Panc1 (cell line): Measurements from ENCODE around the gene GSG1L. TPM values are rescaled to one million over a fixed set of nuclear protein-coding genes. Genes with fewer than 3 reads are reported as not detected.

ENCODE experiments used
- ATAC-seq: fragments of 200-7000 bp; cut with Tn5 transposase; 2 replicates; pipeline ENCODE4 v1.9.1; 2020; ENCODE audit warnings: mild to moderate bottlenecking, moderate library complexity
- BruUV-seq: library from RNA; stranded (reverse); fragments of 400-500 nt; replicated peaks from 2 replicates; lab custom pipeline; 2021; lab: Mats Ljungman, UMichigan
- CTCF ChIA-PET: fragments of 300-600 bp; sonication (Branson Sonifier 250); formaldehyde crosslinking; loops from one replicate; lab custom pipeline; 2022; ENCODE audit warnings: antibody characterized with exemption; lab: Charles Lee
- POLR2A ChIA-PET: fragments of 300-600 bp; sonication (Branson Sonifier 250); formaldehyde crosslinking; loops from one replicate; lab custom pipeline; 2022; ENCODE audit warnings: antibody characterized with exemption; lab: Charles Lee
- DNase-seq: peaks from one replicate; pipeline ENCODE4 v3.0.0-alpha.2; 2010; ENCODE audit warnings: low read depth, low spot score
- H3K27ac ChIP-seq: 2 replicates; pipeline ENCODE4 v1.5.1; 2011; ENCODE audit warnings: mild to moderate bottlenecking, low read length, inconsistent platforms
- H3K27me3 ChIP-seq: fragments of 200-500 bp; sonication (Bioruptor generic); 2 replicates; pipeline ENCODE4 v1.6.0; 2014; ENCODE audit warnings: low read length, inconsistent platforms; ENCODE audit not compliant: control insufficient read depth, insufficient read depth
- H3K36me3 ChIP-seq: fragments of 200-500 bp; sonication (Bioruptor generic); 2 replicates; pipeline ENCODE4 v1.5.1; 2014; ENCODE audit warnings: inconsistent platforms, mild to moderate bottlenecking, low read length, moderate library complexity; ENCODE audit not compliant: control insufficient read depth, insufficient read depth
- H3K4me1 ChIP-seq: 2 replicates; pipeline ENCODE4 v1.5.1; 2011; ENCODE audit warnings: inconsistent platforms, mild to moderate bottlenecking, low read length, moderate library complexity; ENCODE audit not compliant: control insufficient read depth, insufficient read depth
- H3K4me3 ChIP-seq, 2 experiments: 2 replicates each; pipeline ENCODE4 v1.5.1; 2011 to 2012; ENCODE audit warnings: low read depth in 2 of 2, low read length in 2 of 2, mild to moderate bottlenecking in 2 of 2, inconsistent platforms in 1 of 2, moderate library complexity in 1 of 2
- H3K9me3 ChIP-seq: fragments of 200-500 bp; sonication (Bioruptor generic); 2 replicates; pipeline ENCODE4 v1.5.1; 2014; ENCODE audit warnings: low read depth, mild to moderate bottlenecking, inconsistent platforms, low read length, moderate library complexity; ENCODE audit not compliant: control insufficient read depth, insufficient read depth
- POLR2AphosphoS5 ChIP-seq: IDR thresholded peaks from 2 replicates; pipeline ENCODE4 v1.6.1; 2012; ENCODE audit warnings: mild to moderate bottlenecking, low read depth, low read length, moderate library complexity
- SIN3A ChIP-seq: IDR thresholded peaks from 2 replicates; pipeline ENCODE4 v1.6.1; 2012; ENCODE audit warnings: low read depth, mild to moderate bottlenecking, low read length, moderate library complexity, borderline replicate concordance; ENCODE audit not compliant: insufficient read depth
- TCF7L2 ChIP-seq: IDR thresholded peaks from 2 replicates; pipeline ENCODE4 v1.6.1; 2011; ENCODE audit warnings: mild to moderate bottlenecking, low read depth, low read length, inconsistent platforms
- in situ Hi-C: cut with HindIII; loops from 2 replicates; pipeline ENCODE4 v1.10.0; 2016; ENCODE audit warnings: low sequenced_read_pairs, low pct_unique_long_range_greater_than_20kb
- intact Hi-C: fragments of 100-400 bp; cut with micrococcal nuclease; formaldehyde crosslinking; loops from one replicate; pipeline ENCODE4 v1.10.0; 2022; ENCODE audit not compliant: unreplicated experiment
- total RNA-seq: library from RNA; stranded (reverse); gene quantifications from one replicate; pipeline ENCODE4 v1.2.1, GENCODE V29; 2021; ENCODE audit not compliant: unreplicated experiment
- TF ChIP-seq, protein P1 (sequence below), 2 experiments: IDR thresholded peaks; 2 replicates each; pipeline ENCODE4 v1.6.1; 2011 to 2012; ENCODE audit warnings: low read depth in 2 of 2, control low read depth in 1 of 2, low read length in 1 of 2, mild to moderate bottlenecking in 1 of 2, moderate library complexity in 1 of 2; ENCODE audit not compliant: insufficient read depth in 1 of 2
- TF ChIP-seq, protein P2 (sequence below): fragments of 450-650 bp; IDR thresholded peaks from 2 replicates; pipeline ENCODE4 v1.5.1; 2017; ENCODE audit warnings: mild to moderate bottlenecking

Gene GSG1L
- total RNA-seq, 1 experiment from 2014 or later, result 0.08 TPM

DNA sequence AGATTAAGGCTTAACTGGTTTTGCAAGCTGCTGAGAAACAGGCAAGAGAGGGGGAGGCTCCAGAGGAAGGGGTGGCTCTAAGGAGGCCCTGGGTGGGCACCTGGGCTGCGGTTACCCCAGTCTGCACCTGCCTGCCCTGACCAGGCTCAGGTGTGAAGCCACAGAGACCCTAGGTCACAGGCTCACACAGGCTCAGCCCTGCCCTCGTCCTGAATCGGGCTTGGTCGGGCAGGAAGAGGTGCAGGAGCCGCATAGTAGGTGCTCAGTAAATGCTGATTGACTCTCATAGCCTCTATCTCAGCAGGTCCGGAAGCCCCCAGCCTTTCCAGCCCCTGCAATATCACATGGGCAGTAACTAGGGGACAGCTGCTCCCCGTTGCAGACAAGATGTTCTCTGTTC, 203.4 kb downstream of the GSG1L start:
- Histone ChIP-seq H3K4me3 (no peak overlapping the region), H3K9me3 (peaks cover 6% of the 10 kb centered on the region; the same call in 1 of the 2 replicates), H3K36me3 (no peaks in the 10 kb centered on the region), H3K4me1 (no peaks in the 10 kb centered on the region), H3K27me3 (no peaks in the 10 kb centered on the region), H3K27ac (no peak overlapping the region)
- BruUV-seq, result no TSS peak
- DNase-seq, result no peak
- in situ Hi-C loops, result no loop called here
- TF ChIP-seq POLR2AphosphoS5 (no peak), TCF7L2 (no peak), SIN3A (no peak)
- TF ChIP-seq, protein P1, sequence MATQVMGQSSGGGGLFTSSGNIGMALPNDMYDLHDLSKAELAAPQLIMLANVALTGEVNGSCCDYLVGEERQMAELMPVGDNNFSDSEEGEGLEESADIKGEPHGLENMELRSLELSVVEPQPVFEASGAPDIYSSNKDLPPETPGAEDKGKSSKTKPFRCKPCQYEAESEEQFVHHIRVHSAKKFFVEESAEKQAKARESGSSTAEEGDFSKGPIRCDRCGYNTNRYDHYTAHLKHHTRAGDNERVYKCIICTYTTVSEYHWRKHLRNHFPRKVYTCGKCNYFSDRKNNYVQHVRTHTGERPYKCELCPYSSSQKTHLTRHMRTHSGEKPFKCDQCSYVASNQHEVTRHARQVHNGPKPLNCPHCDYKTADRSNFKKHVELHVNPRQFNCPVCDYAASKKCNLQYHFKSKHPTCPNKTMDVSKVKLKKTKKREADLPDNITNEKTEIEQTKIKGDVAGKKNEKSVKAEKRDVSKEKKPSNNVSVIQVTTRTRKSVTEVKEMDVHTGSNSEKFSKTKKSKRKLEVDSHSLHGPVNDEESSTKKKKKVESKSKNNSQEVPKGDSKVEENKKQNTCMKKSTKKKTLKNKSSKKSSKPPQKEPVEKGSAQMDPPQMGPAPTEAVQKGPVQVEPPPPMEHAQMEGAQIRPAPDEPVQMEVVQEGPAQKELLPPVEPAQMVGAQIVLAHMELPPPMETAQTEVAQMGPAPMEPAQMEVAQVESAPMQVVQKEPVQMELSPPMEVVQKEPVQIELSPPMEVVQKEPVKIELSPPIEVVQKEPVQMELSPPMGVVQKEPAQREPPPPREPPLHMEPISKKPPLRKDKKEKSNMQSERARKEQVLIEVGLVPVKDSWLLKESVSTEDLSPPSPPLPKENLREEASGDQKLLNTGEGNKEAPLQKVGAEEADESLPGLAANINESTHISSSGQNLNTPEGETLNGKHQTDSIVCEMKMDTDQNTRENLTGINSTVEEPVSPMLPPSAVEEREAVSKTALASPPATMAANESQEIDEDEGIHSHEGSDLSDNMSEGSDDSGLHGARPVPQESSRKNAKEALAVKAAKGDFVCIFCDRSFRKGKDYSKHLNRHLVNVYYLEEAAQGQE (IDR thresholded peaks at IDR 0.05; ENCODE audit: insufficient read depth in 1 of 2, low read depth in 2 of 2, low read length in 1 of 2), result no peak
- TF ChIP-seq, protein P2, sequence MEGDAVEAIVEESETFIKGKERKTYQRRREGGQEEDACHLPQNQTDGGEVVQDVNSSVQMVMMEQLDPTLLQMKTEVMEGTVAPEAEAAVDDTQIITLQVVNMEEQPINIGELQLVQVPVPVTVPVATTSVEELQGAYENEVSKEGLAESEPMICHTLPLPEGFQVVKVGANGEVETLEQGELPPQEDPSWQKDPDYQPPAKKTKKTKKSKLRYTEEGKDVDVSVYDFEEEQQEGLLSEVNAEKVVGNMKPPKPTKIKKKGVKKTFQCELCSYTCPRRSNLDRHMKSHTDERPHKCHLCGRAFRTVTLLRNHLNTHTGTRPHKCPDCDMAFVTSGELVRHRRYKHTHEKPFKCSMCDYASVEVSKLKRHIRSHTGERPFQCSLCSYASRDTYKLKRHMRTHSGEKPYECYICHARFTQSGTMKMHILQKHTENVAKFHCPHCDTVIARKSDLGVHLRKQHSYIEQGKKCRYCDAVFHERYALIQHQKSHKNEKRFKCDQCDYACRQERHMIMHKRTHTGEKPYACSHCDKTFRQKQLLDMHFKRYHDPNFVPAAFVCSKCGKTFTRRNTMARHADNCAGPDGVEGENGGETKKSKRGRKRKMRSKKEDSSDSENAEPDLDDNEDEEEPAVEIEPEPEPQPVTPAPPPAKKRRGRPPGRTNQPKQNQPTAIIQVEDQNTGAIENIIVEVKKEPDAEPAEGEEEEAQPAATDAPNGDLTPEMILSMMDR, result no peak
- ChIA-PET POLR2A (interaction anchor here (0.5 kb wide), 1 partner anchor 234 kb away, joined by 9 read pairs; no protein-coding TSS in a partner anchor), CTCF (interaction anchor here (1.0 to 1.1 kb wide), 2 partner anchors 8 to 169 kb away, joined by 3 to 8 read pairs; no protein-coding TSS in a partner anchor)
- intact Hi-C loops, result no loop called here
- no peak for ATAC-seq

DNA sequence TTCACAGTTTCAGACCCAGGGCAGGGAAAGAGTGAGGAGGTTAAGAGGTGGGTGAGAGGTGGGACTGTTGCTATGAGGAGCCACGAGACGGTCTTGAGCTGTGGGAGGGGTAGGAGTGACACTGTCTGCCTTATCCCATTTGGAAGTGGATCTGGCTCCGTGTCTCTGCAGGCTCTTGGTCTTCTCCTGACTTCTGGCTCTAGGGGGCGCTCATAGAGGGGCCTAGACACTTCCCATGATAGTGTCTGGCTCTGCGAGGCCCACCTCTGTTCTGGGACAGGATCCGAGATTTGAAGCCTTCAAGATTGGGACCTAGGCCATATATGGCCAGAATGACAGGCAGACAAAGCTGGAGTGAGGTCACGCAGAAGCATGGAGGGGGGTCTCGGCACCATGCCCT, 204.5 kb downstream of the GSG1L start:
- H3K9me3 ChIP-seq, result peaks cover 6% of the 10 kb centered on the region; the same call in 1 of the 2 replicates
- DNase-seq (no peak), ATAC-seq (0 out of 2 replicates have a peak, but pooled peaks have one; percentile 27)
- ChIA-PET CTCF (interaction anchor here (0.6 to 1.1 kb wide), 3 partner anchors 9 to 168 kb away, joined by 3 to 8 read pairs (median 5); no protein-coding TSS in a partner anchor), POLR2A (interaction anchor here (0.6 kb wide), 1 partner anchor 120 kb away, joined by 3 read pairs; no protein-coding TSS in a partner anchor)
- no TSS peak for BruUV-seq
- 0 out of 2 replicates have a peak, but pooled peaks cover 3% of the 10 kb centered on the region for H3K27me3 ChIP-seq
- no peaks in the 10 kb centered on the region for H3K4me1 ChIP-seq
- no peak for TF ChIP-seq TCF7L2
- TF ChIP-seq, protein P2, result no peak
- TF ChIP-seq, protein P1 (IDR thresholded peaks at IDR 0.05; ENCODE audit: insufficient read depth in 1 of 2, low read depth in 2 of 2, low read length in 1 of 2), result no peak
- no peak for TF ChIP-seq SIN3A
- TF ChIP-seq POLR2AphosphoS5, result no peak
- no peak overlapping the region for H3K4me3 ChIP-seq
- H3K36me3 ChIP-seq, result no peaks in the 10 kb centered on the region
- no peak overlapping the region for H3K27ac ChIP-seq
- in situ Hi-C loops, result no loop called here
- intact Hi-C loops, result no loop called here
